GM04504 (cell line): Measurements from ENCODE around the gene EDN2.

Experiments
- DNase-seq: peaks from one replicate; pipeline ENCODE4 v3.0.0-alpha.2; 2012; ENCODE audit warnings: low read depth

Gene EDN2

DNA sequence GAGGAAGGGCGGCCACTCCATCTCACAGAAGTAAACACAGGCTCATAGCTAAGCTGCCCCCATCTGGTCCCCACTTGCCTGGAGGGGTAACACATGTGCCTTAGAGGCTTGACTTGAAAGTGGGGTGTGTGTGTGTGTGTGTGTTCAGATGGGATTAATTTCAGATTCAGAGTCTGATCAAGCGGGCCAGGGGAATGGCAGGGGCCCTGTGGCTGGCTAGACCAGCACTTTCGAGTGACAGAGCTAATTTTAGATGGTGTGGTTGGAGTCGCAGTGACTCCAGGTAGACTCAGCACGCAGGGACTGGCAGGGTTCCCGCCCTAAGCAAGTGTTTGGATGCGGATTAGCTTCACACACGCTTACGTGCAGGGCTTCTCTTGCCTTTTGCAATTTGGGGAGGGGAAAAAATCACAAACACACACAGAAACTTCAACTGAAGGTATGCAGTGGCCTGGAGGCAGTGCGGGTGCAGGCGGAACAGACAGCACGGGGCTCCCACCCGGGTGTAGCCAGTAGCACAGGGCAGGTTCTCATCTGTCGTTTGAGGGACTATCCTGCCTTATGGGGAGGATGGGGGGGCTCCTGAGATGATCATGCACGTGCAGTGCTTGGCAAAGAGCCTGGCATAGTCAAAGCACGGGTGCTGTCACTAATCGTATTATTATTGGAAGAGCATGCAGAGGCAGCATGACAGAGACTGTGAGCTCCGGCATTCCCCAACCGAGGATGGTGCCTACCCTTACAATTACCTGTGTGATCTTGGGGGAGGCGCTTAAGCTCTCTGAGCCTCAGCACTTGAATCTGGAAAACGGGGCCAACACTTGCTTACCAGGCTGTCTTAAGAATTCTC is 1.3 kb downstream of the EDN2 start:
- no peak for DNase-seq

DNA sequence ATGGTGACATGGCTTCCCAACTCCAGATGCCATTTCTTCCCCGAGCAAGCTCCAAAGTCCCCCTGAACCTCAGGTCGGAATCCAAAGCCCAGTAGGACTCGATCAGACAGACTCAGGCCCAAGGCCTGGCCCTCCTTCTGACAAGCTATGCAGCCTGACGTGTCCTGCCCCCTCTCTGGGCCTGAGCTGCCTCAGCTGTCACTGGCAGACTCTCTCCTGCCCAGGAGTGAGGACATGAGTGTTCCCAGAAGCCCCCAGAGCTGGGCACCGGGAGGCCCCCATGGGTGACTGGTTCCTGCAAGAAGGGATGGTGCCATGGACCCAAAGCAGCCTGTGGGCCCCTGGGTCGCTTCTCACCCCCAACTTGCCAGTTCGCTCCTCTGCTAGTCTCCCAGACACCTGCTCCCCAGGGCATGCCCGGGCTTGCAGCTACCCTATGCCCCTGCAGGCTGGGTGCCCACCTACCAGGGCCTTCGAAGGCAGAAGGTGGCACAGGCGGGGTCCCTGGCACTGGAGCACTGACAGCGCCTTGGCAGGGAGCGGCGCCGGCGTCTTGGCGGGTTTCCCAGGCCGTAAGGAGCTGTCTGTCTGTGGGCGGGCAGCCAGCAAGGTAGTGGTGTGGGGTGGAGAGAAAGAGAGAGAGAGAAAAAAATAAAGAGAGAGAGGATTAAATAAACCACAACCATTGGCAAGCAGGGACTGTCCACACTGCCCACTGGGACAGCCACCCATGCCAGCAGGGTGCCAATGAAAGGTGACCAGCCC is 2.3 kb downstream of the EDN2 start:
- DNase-seq, result no peak

DNA sequence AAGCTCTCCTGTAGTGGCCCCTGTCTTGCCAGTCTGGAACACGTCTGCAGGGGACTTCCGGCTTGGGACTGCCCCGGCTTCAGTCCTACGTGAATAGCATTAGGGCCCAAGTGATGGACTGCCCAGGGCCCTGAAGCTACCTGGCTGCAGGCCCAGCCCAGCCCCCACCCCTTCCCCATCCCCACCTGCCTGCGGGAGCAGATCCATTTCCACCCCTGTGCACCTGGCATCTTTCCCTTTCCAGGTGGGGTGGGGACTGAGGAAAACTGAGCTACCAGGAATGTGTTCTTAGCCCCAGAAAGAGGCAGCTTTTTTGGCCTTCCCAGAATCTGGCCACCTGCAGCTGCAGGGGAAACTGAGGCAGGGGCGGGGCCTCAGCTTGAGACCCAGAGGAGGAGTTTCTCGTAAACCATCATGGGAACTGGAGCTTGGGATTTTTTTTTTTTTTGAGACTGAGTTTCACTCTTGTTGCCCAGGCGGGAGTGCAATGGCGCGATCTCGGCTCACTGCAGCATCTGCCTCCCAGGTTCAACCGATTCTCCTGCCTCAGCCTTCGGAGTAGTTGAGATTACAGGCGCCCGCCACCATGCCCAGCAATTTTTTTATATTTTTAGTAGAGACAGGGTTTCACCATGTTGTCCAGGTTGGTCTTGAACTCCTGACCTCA is 3.2 kb downstream of the EDN2 start:
- no peak for DNase-seq

DNA sequence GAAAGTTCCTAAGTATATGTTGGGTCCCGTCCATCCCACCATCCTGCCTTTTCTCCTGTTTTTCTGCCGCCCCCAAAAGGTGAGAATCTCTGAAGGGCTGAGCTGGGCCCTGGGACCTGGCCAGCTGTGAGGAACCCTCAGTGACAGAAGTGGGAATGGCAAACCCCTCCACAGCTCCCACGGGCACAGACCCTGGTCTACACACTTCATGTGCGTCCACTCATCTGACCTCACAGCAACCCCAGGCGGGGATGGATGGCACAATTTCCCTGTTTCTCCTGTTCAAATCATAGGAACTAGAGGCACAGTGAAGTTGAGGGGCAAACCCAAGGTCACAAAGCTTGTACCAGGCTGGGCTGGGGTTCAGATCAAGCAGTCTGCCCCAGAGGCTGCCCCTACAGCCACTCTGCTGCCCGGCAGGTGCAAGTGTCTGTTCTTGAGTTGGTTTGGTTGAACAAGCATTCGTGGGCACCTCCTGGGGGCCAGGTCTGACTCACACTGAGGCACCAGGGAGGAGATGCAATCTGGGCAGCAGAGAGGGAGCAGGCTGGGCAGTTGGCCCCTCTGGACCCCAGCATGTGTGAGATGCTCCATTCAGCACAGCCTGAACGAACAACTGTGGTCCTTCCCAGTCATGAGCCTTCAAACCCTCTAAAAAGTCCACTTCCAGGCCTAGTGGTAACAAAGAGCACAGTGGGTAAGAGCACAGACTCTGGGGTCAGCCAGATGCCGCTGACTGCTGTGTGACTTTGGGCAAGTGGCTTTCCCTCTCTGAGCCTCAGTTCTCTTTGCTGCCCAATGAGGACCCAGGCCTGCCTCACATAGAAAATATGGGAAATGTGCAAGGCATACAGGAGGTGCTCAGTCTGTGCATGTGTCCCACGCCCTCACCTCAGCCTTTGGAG is 4.0 kb downstream of the EDN2 start:
- no peak for DNase-seq

DNA sequence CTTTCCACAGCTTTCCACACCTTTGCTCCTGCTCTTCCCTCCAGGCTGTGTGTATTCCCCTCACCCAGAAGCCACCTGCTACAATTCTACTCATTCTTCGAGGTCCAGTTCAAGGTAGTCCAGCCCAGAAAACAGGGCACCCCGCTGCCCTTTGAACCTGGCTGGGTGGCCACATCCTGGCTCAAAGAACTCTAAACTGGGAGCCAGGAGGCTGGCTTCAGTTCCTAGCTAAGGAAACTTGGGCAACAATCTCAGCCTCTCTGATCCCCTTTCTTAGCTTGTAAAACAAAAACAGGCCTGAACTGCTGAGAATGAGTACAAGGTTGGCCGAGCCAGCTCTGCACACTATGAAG is 4.7 kb downstream of the EDN2 start:
- DNase-seq, result no peak

DNA sequence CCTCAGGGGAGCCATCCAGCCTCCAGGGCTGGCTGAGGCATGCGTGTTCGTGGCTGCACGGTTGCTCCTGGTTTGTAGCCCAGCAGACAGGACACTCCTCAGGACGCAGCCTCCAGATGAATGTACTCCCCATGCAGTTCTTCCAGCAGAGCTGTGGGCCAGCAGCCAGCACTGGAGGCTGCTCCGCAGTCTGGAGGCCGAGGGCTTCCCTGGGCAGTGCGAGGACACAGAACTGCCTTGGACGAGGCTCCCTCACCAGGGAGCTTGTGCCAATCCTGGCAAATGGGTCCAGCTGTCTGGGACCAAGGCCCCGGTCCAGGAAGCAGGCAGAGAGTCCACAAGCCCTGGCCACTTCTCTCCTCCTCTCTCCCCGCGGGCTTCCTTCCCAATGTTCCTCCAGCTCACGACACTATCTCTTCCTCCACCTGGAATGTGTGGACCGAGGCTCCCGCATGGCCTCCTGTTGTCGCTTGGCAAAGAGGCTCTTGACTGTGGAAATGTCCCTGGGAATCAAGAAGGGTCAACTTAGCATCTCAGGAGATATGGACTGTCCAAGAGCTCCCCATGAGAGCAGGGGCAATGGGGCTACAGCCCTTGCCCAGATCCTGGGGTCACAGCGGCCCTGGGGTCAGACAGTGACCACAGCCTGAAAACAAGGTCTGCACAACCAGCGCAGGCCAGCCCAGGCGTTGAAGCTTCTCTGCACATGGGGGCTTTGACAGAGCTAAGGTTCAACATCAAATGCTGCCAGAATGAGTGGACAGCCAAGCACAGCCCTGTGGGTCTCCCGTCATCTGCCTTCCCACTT is 5.3 kb downstream of the EDN2 start:
- DNase-seq, result peak; percentile 47

DNA sequence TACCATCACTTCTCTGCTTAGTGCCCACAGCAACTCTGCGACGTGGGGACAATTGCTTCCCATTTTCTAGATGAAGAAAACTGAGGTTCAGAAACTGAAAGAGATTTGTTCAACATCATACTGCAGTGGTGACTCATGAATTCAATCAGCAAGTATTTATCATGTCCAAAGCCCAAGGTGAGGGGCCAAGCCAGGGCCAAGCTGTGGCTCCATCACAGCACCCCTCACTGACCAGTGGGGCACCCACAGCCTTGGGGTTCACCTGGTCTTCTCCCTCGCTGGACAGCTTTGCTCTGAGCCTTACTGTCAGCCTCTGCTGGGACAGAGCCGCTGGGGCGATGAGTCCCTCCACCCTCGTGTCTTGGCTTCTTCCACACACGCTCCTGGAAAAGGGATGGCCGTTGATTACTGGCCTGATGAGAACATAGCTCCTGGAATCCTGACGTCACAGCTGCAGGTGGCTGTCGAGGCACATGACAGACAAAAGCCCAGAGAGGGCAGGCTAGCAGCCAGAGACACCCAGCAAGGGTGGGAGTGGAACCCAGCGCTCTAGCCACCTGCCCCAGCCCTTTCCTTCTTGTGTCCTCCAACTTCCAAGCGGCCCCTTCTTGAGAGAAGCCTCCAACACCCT is 6.2 kb downstream of the EDN2 start:
- DNase-seq, result no peak

DNA sequence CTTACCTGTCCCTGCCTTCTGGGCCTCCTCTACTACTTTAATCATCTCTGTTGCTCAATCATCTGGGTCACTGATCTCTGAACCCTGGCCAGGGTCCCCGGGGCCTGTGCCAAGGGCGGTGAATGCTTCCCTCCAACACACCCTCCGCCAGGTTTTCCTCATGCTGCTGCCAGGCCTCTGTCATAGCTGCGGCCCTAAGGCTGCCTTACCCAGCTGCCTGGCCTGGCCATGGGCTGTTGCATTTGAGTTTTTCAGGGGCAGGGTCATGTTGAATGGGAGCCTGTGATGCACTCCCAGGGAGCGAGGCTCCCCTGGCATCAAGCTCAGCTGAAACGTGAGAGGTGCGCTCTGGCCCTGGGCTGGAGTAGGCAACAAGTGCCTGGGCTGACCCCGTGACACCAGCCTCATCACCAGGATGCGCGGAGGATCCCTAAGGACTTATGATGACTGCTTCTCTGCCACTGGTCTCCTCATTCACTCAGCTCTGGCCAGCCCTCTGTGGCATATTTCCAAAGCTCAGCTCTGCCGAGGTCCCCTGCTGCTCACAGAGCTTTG is 7.6 kb downstream of the EDN2 start:
- DNase-seq, result no peak

DNA sequence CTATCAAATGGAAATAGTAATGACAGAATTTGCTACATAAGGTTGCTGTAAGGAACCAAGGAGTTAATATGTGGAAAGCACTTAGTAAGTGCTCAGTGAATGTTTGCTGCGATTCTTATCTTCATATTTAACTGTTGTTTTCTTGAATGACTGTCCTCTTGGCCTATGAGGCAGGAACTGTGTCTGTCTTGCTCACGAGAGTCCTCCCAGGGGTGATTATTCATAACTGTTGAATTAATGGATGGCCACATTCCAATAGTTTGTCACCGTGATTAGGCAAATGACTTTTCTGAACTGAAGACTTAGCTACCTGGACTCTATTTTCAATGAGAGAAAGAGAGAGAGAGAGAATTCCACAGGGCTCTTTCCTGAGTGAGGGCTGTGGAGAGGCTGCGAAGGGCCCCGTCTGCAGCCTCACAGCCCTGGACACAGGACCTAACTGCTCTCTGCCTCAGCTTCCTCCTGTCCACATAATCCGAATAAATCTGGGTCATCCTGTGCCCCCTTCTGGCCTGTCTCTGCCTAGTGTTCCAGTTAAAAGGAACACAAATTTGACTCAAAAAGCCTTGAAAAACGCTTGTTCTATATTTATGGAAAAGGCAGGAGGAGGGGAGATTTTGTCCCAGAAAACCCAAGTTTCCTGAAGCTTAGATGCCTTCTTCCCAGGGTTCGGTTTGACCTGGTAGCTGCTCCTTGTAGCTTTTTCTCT is 8.5 kb downstream of the EDN2 start:
- no peak for DNase-seq

DNA sequence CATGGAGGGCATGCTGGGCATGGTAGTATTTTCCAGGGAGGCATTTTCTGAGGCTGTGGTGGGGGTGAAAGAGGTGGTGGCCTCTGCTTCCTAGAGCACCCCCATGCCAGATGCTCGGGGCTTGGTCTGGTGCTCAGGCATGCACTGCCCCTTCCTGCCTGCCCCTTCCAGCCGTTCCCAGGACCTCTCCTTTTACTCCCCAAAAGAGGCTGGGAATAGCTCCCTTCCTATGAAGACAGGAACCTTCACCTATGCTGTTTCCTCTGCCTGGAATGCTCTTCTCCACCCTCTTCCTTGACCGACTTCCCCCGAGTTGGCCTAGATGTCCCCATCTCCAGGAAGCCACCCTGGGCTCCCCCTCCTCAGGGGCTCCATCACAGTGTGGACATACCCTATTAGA is 9.1 kb downstream of the EDN2 start:
- DNase-seq, result no peak

DNA sequence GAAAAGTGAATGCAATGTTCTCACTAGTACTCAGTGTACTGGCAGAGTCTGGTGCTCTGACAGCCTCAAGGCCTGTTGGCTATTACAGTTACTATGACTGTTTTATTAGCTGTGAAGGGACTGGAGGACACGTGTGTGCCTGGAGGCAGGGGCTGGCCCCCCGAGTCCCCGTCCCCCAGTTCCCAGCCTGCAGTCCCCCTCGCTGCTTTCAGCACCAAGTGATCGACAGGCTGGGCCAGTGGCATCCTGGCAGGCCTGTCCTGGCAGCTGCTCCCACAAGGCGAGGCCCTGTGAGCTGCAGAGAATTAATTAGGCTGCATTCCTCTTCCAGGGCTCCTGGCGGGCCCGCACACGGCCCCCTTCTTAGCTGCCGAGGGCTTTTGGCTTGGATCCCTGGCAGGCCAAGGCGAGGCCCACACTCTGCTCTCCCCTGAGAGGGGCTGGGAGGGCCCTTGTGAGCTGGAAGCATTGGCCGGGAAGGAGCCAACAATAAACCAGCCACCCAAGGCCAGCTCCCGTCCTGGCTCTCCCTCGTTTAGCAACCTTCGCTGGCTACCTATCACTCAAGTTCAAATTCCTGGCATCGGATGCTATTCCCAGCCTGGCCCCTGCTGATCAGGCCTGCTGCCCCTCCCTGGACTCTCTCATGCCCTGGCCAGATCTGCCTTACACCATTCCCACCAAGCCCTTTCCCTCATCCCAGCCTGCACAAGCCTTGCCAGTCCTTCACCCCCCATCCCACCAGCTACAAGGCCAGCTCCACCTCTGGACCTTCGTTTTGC is 9.8 kb downstream of the EDN2 start:
- DNase-seq, result no peak

DNA sequence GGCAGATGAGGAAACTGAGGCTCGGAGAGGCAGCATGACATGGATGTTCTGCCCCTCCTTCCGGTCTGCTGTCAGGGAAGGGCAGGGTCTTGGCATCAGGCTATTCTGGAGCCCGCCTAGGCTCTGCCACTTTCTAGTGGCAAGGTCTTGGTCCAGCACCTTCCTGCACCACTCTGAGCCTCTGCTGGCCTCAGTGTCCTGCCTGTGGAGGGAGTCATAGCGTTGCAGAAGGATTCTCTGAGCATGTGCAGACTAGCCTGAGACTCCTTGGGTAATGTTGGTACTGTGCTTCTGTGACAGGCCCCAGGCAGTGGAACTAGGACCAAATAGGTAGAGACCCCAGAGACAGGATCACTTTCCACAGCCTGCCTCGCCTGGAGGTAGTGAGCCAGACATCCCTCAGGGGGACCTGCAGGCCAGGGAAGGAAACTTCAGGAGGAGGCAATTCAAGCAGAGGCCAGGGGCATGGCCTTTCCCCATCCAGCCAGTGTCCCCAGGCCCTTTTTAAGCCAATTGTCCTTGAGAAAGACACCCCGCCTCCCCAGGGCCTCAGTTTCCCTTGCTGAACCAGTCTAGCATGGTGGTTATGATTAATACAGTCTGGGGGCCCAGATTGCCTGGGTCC is 10.6 kb downstream of the EDN2 start:
- no peak for DNase-seq

DNA sequence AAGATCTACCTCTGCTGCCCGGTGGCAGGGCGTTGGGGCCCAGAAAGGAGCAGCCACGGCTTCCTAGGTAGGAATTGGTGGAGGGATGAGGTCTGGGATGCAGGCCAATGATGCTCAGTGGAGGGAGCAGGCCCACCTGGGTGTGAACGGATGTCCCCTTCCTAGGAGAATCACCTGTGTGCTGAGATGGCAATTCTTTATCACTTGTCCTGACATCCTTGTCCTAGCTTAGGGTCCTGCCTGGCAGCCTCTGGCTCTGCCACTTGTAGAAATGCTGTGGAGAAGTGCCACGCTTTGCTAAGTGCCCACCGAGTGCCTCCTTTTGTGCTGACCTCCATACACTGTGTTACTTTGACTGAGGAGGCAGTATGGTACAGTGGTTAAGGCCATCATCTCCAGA is 12.8 kb downstream of the EDN2 start:
- DNase-seq, result no peak

DNA sequence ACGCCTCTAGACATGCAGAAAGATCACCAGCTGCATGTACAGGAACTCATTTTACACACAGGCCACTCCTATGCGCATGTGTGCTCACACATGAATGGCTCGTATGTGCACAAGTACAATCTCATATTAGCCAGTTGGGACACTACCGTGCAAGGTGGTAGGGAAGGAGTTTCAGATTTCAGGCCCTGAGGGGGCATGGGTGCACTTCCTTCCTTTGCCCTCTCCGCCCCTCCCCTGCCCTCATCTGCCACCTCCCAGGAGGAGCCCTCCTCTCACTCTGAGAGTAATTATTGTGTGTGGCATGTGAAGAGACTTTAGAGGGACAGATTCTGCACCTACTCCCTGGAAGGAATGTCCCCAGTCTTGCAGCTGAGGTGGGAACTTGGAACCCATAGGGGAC is 14.8 kb downstream of the EDN2 start:
- no peak for DNase-seq

DNA sequence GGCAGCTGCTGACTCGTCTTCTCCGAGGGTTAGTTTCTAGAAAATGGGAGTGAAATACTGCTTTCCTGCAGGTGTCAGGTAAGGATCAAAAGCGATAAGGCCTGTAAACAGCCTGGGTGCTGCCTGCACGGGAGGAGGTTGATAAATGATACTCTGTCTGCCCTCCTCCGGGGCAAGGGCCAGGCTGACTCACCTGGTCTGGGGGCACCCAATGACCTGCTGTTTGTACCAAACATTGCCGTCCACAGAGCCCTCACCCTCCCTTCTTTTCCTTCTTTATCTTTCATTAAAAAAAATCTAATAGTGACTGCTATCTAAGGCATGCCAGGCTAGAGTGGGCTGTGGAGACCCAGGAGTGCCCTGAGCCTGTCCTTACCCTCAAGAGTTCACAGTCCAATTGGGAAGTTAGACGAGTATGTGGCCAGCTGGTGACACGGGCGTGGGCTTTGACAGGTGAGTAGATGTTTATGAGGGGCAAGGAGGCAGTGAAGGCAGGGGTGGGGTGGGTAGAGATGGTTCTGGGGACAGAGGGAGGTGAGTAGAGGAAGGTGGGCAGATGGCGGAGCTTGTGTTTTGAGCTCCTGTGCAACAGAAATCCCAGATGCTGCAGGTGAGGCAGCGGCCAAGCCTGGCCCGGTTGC is 16.2 kb downstream of the EDN2 start:
- no peak for DNase-seq

DNA sequence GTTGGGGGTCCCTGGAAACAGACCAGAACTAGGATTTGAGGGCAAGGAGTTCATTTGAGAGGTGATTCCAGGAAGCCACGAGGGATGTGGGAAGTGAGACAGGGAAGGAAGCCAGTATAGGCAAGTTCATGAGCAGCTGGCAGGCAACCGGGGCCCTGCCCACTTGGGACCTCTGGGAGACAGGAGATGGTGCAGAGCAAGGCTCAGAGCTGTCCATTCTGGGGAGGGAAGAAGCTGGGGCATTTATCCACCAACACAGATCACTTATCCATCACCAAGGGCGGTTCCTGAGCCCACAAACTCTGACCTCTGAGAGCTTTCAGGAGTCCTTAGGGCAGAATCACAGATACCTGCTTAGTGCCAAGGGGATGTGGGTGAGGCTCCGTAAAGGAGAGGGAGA is 16.8 kb downstream of the EDN2 start:
- DNase-seq, result no peak

DNA sequence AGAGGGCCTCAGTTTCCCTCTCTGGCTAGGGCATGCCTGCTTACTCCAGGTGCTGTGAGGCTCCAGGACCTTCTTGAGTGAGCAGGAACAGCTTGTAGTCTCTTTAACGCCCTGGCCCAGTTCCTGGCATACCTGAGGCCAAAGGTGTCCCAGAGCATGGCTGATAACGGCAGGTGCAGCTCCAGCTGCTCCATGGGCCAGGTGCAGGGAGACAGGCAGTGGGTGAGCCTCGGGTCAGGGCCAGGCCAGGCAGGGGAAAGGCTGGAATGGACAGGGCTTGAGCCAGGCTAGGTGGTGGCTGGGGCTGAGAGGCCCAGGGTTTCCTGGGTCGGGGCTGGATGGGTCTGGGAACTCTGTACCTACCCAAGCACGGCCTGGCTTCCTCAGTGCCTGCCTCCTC is 18.3 kb downstream of the EDN2 start:
- DNase-seq, result no peak

DNA sequence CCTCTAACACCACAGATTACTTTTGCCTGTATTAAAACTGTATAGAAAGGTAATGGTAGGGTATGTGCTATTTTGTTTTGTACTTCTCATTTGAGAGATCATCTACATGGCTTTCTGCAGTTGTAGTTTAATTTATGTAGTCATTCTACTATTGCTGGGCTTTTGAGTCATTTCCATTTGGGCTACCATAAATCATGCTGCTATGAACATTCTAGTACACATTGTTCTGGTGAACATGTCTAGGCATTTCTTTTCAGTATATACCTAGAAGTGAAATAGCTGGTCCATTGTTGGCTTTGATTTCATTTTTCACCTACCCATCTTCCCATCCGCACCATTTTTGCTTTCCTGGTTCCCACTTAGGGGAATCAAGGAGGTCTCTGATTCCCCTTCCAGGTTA is 18.7 kb downstream of the EDN2 start:
- no peak for DNase-seq
